Measurements from ENCODE around the gene MYO1D.

Gene MYO1D

DNA sequence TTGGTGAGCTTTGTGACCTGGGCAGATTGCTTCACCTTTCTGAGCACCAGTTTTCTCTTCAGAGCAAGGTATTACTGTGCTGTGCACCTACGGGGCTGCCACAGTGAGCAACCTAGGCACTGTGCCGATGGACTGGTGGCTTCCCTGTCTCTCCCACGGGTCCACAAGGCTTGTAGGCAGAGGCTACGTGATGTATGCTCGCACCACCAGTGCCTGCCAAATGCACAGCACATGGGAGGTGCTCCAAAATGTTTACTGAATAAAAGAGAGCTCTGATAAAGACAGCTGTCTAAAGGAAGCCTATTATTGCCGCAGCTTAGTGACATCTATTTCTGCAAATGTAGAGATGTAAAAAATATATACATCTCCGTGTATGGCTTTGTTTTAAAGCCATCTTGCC lies 251.0 kb downstream of the MYO1D start:
- no peak for DNase-seq (ENCODE audit: low read depth)
- TF ChIP-seq, protein P1, sequence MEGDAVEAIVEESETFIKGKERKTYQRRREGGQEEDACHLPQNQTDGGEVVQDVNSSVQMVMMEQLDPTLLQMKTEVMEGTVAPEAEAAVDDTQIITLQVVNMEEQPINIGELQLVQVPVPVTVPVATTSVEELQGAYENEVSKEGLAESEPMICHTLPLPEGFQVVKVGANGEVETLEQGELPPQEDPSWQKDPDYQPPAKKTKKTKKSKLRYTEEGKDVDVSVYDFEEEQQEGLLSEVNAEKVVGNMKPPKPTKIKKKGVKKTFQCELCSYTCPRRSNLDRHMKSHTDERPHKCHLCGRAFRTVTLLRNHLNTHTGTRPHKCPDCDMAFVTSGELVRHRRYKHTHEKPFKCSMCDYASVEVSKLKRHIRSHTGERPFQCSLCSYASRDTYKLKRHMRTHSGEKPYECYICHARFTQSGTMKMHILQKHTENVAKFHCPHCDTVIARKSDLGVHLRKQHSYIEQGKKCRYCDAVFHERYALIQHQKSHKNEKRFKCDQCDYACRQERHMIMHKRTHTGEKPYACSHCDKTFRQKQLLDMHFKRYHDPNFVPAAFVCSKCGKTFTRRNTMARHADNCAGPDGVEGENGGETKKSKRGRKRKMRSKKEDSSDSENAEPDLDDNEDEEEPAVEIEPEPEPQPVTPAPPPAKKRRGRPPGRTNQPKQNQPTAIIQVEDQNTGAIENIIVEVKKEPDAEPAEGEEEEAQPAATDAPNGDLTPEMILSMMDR (IDR thresholded peaks at IDR 0.05; ENCODE audit: low read depth, low read length, missing control alignments) = no peak
- H3K4me3 ChIP-seq (ENCODE audit: low read depth, low read length) = no peak overlapping the region

DNA sequence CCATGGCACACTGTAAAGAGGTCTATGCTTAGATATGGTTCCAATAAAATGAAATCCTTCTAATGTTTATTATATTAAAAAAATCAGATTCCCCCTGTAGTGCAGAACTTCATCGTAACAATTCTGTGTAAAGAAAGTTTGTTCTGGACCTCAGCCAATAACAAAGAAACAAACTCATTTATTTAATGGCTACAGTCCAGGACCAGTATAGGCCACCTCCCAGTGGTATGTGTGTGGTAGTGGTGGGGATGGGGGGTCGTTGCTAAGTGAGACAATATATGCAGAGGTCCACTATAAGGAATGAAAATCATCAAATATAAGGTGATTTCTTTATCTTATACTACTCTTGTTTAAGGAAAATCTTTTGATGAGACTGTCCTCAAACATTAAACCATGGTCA lies 253.7 kb downstream of the MYO1D start:
- TF ChIP-seq, protein P1 (IDR thresholded peaks at IDR 0.05; ENCODE audit: low read depth, low read length, missing control alignments) = no peak
- no peak for DNase-seq (ENCODE audit: low read depth)
- H3K4me3 ChIP-seq (ENCODE audit: low read depth, low read length) = no peak overlapping the region

DNA sequence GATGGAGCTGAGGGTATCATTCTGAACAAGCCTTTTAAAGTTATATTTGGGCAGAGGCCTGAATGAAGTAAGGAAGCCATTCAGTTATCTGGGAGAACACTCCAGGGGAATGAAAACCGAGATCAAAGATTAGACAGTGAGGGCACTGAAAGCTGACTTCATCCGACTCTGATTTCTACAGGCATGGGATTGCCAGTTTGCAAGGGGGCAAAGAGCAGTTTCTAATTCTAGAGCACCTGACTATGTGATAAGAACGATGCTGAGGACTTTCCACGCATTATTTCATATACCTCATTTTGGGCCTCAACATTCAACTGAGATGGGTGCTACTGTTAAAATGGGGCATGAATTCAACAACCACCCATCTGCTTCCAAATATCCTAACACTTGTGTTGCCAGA lies 254.4 kb downstream of the MYO1D start:
- DNase-seq (ENCODE audit: low read depth) = no peak
- TF ChIP-seq, protein P1 (IDR thresholded peaks at IDR 0.05; ENCODE audit: low read depth, low read length, missing control alignments) = no peak
- no peak overlapping the region for H3K4me3 ChIP-seq (ENCODE audit: low read depth, low read length)

DNA sequence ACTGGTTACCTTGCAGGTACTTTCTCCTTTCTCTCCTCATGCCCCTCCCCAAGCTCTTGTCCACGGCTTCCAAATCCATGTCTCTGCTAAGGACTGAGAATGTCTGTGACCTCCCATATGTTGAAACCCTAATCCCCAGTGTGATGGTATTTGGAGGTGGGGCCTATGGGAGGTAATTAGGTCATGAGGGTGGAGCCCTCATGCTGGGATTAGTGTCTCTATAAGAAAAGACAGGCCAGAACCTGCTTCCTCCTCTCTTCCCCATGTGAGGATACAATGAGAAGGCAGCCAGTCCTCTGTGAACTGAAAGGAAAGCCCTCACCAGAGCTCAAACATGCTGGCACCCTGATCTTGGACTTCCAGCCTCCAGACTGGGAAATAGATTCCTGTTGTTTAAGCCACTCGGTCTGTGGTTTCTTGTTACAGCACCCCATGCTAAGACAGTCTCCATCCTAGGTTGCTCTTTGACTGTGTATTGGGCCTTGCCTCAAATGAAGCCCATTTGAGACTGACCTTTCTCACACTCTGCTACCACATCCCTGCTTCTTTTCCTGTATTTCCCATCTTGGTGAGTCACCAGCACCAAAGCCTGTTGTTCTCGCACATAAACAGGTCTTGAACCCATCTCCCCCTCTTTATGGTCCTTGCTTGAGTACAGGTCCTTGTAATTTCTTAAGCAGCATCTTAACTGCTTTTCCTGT lies 255.2 kb downstream of the MYO1D start:
- TF ChIP-seq, protein P1 (IDR thresholded peaks at IDR 0.05; ENCODE audit: low read depth, low read length, missing control alignments) = no peak
- H3K4me3 ChIP-seq (ENCODE audit: low read depth, low read length) = no peak overlapping the region
- no peak for DNase-seq (ENCODE audit: low read depth)

DNA sequence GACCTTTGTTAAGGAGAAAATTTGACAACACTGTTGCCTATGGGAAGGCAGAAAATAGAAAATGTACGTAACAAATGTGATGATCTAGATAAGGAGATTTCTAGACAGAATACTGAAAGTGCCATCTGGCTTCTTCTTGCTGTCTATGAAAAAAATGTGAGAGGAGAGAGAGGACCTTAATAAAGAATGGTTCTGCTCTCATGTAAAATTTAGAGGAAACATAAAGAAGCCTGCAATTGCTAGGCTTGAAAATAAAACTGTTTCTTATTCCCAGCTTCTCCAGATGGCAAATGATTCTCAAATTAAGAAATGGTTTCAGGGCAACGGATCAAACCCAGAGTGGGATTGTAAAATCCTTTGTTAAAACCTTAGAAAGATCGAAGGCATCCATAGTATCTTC lies 261.6 kb downstream of the MYO1D start:
- no peak for DNase-seq (ENCODE audit: low read depth)
- TF ChIP-seq, protein P1 (IDR thresholded peaks at IDR 0.05; ENCODE audit: low read depth, low read length, missing control alignments) = no peak
- H3K4me3 ChIP-seq (ENCODE audit: low read depth, low read length) = no peak overlapping the region

DNA sequence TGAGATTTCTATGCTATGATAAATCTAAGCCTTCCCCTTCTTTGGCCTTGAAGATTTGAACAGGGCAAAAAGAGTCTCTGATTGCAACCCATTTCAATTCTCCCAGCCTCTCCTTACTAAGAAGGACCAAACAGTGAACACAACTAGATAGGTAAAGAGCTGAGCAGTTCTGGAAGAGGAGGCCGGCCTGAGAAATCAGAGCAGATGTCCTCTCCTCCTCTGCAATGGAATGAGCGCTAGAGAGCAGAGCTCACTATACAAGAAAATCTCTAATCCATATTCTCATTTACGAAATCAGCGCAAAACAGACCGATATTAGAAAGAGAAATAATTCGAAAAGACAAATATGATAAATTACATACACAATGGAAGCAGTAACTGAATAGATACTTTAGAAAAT lies 266.0 kb downstream of the MYO1D start:
- DNase-seq (ENCODE audit: low read depth) = no peak

More for the DNA sequence above, 266.0 kb downstream of the MYO1D start:
- H3K4me3 ChIP-seq (ENCODE audit: low read depth, low read length) = no peak overlapping the region
- TF ChIP-seq, protein P1 (IDR thresholded peaks at IDR 0.05; ENCODE audit: low read depth, low read length, missing control alignments) = no peak

Data from GM12864 (cell line).